OCI-LY7 (cell line): ENCODE data around the gene CLCNKB.

ENCODE experiments used
- EZH2phosphoT487 ChIP-seq: fragments of 200-600 bp; sonication (generic); IDR thresholded peaks from 2 replicates; pipeline ENCODE4 v1.6.1; 2018; ENCODE audit warnings: low read depth, borderline replicate concordance, mild to moderate bottlenecking, mixed run types, antibody characterized with exemption, low read length, moderate library complexity, mixed read lengths
- TF ChIP-seq, protein P1 (sequence below): fragments of 200-600 bp; sonication (generic); conservative IDR thresholded peaks from 2 replicates; pipeline ENCODE4 v1.5.1; 2014; ENCODE audit warnings: mild to moderate bottlenecking, antibody characterized with exemption, low read length, moderate library complexity, mixed read lengths

DNA sequence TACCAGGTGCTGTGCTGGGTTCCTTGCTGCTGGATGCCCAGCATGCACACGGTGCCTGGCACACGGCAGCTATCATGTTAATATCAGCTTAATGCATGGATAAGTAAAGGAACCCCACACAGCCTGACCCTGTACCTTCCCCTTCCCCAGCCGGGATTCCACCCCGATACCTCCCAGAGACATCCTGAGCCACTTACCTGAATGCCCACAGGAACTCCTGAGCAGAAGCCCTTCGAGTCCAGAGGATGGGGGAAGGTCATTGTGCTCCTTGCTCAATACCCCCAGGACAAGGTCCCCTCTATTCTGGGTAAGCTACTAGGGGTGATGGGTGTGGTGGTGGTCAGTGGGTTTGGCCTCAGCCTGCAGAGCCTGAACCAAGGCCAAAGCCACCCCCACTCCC, 28.5 kb downstream of the CLCNKB start:
- TF ChIP-seq, protein P1, sequence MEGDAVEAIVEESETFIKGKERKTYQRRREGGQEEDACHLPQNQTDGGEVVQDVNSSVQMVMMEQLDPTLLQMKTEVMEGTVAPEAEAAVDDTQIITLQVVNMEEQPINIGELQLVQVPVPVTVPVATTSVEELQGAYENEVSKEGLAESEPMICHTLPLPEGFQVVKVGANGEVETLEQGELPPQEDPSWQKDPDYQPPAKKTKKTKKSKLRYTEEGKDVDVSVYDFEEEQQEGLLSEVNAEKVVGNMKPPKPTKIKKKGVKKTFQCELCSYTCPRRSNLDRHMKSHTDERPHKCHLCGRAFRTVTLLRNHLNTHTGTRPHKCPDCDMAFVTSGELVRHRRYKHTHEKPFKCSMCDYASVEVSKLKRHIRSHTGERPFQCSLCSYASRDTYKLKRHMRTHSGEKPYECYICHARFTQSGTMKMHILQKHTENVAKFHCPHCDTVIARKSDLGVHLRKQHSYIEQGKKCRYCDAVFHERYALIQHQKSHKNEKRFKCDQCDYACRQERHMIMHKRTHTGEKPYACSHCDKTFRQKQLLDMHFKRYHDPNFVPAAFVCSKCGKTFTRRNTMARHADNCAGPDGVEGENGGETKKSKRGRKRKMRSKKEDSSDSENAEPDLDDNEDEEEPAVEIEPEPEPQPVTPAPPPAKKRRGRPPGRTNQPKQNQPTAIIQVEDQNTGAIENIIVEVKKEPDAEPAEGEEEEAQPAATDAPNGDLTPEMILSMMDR, result no peak
- no peak for TF ChIP-seq EZH2phosphoT487
